ENCODE results near the gene SSBP3.

DNA sequence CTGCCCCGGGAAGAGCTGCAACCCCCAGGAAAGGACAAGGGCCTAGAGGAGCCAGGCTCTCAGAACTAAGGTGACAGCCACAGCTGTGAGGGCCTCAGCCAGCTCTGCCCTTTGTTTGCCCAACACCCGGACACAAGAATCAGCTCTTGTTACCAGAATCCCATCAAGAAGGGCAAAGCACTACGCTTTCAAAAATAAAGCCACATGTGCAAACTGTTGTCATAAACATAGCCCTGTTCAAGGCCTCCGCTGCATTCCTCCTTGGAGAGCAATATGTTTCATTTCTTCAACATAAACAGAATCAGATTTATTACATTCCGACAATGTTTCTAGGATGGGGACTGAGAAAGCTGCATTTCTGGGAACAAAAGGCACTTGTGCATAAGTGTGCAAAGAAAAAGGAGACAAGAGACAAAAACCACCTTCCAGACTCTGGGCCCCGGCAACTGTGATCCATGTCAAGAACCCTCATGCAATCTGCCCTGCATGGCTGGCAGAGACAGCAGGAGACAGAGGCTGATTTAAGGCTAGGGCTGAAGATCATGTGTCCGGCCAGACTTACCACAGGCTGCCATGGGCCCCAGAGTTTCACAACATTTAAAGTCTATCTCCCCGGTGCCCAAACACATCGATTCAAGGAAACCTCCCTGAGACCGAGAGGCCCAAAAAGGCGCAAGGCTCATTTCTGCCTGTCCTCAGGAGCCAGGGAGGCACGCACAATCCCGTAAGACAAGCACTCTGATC lies 71.0 kb downstream of the SSBP3 start:
- TF ChIP-seq, protein P1, sequence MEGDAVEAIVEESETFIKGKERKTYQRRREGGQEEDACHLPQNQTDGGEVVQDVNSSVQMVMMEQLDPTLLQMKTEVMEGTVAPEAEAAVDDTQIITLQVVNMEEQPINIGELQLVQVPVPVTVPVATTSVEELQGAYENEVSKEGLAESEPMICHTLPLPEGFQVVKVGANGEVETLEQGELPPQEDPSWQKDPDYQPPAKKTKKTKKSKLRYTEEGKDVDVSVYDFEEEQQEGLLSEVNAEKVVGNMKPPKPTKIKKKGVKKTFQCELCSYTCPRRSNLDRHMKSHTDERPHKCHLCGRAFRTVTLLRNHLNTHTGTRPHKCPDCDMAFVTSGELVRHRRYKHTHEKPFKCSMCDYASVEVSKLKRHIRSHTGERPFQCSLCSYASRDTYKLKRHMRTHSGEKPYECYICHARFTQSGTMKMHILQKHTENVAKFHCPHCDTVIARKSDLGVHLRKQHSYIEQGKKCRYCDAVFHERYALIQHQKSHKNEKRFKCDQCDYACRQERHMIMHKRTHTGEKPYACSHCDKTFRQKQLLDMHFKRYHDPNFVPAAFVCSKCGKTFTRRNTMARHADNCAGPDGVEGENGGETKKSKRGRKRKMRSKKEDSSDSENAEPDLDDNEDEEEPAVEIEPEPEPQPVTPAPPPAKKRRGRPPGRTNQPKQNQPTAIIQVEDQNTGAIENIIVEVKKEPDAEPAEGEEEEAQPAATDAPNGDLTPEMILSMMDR (IDR thresholded peaks at IDR 0.05): no peak
- TF ChIP-seq POLR2AphosphoS5 (IDR thresholded peaks at IDR 0.05; ENCODE audit: insufficient read depth in 1 of 2, low read depth in 1 of 2): peak in 1 of 2 donors; percentile 76
